Choroid plexus epithelial cell (primary cell): ENCODE measurements around the gene CAMK2G.

Source experiments
- DNase-seq: peaks from one replicate; pipeline ENCODE4 v3.0.0-alpha.2; 2010; ENCODE audit warnings: low read depth
- H3K4me3 ChIP-seq: 2 replicates; pipeline ENCODE4 v1.5.1; 2011; ENCODE audit warnings: low read depth, mild to moderate bottlenecking, control low read depth, low read length, moderate library complexity
- CTCF ChIP-seq: conservative IDR thresholded peaks from 2 replicates; pipeline ENCODE4 v1.5.1; 2011; ENCODE audit warnings: low read depth, mild to moderate bottlenecking, control low read depth, inconsistent platforms, low read length, moderate library complexity

Gene CAMK2G

DNA sequence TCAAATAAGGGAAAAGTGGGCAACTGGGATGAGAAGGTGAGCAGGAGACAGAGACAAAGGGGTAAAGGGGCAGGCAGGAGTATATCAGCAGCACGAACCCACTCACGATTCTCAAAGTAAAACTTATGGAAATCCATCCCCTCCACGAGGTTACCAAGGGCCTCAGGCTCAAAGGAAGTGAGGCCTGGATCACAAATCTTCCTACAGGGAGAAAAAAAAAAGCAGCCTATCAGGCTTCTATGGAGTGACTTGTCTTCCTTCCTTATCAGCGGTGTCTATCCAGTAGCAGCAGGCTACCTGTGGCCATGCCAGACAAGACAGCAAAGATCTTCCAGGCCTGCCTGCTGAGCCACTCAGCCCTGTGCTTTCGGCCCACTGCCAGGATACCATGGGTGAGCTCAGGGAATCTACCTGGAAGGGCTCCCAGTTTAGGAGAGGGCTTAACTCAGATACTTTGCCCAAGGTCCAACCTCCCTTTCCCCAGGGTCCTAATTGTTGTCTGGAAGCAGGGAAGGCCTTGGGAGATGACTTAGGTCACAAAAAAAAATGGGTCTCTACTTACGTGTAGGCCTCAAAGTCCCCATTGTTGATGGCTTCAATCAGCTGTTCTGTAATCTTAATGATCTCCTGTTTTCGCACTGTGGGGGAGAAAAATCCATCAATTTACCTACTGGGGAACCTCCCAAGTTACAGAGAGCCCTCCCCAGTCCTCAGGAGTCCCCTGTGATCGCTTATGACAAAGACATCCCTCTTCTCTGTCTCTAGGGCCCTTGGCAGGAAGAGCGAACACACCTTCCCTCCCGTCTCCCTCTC, 57.2 kb downstream of the CAMK2G start:
- no peak overlapping the region for H3K4me3 ChIP-seq
- no peak for DNase-seq
- TF ChIP-seq CTCF, result no peak

GRCh38 chr10:73815719-73816030, 58.7 kb downstream of the CAMK2G start:
- H3K4me3 ChIP-seq, result no peak overlapping the region
- no peak for TF ChIP-seq CTCF
- DNase-seq, result no peak

- H3K4me3 ChIP-seq, result no peak overlapping the region
- DNase-seq, result no peak
- TF ChIP-seq CTCF, result peak; percentile 38
Observed at GRCh38 chr10:73814896-73815718, 59.2 kb downstream of the CAMK2G start.

DNA sequence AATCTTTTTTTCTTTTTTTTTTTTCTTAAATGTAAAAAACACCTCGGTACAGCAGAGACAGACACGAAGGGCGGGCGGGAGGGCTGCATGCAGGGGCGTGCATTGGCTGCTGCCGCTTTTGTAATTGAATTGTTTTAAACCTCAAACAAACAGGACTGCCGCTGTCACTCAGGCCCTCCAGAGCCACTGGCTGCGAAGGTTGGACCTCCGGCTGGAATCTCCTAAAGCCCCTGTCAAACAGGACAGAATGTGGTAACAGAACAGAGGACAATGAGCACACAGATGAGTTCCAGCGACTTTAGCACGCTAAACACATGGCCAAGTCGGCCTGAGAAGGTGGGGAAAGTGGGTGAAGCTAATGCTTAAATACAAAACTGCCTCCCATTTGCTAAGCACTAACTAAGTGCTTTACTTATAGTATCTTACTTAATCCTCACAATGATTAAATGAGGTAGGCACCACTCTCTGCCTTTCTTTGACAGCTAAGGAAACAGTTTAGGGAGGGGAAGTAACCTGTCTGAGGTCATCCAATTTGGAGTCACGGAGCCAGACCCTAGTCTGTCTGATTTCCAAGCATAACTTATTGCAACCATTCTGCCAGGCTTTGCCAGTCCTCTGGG, 60.0 kb downstream of the CAMK2G start:
- TF ChIP-seq CTCF, result no peak
- DNase-seq, result no peak
- no peak overlapping the region for H3K4me3 ChIP-seq

DNA sequence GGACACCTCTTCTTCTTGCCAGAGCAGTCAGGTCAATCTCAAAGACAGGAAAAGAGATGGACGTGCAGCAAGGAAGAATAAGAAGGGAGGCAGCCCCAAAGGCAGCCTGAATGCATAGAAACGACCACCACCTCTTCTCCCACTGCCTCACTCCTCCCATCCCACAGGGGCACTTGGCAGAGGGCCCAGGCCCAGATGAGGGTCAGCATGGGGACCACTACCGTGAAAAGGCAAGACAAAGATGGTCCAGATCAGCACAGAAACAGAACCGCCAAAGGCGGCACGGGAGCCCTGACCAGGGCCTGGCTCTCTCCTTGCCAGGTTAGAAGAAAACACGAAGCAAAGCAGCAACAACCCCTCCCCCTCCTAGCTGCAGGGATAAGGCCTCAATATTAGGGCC, 61.0 kb downstream of the CAMK2G start:
- no peak overlapping the region for H3K4me3 ChIP-seq
- DNase-seq, result no peak
- TF ChIP-seq CTCF, result no peak

GRCh38 chr10:73812657-73813056, 61.7 kb downstream of the CAMK2G start:
- no peak overlapping the region for H3K4me3 ChIP-seq
- DNase-seq, result no peak
- no peak for TF ChIP-seq CTCF
